Brain pericyte (primary cell): ENCODE data around the gene BPNT1.
A peak's percentile ranks its signal among the peaks of the same experiment; 100 is the strongest.
"Not testable (repeated sequence)": the region's sequence is repeated elsewhere in the genome, so short reads cannot be mapped to it uniquely, and the experiment has no call there.

ENCODE experiments used
- DNase-seq: peaks from one replicate; pipeline ENCODE4 v3.0.0-alpha.2; 2012; ENCODE audit warnings: low read depth, low spot score

BPNT1 gene

DNA sequence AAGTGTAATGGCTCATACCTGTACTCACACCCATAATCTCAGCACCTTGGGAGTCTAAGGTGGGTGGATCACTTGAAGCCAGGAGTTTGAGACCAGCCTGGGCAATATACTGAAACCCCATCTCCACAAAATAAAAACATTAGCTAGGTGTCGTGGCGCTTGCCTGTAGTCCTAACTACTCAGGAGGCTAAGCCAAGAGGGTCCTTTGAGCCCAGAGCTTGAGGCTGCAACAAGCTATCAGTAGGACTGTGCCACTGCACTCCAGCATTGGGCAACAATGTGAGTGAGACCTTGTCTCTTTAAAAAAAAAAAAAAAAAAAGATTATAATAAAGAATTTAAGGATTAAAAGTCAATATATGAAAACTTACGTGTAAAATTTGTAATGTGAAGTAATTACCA is 11.7 kb downstream of the BPNT1 start:
- no peak for DNase-seq

DNA sequence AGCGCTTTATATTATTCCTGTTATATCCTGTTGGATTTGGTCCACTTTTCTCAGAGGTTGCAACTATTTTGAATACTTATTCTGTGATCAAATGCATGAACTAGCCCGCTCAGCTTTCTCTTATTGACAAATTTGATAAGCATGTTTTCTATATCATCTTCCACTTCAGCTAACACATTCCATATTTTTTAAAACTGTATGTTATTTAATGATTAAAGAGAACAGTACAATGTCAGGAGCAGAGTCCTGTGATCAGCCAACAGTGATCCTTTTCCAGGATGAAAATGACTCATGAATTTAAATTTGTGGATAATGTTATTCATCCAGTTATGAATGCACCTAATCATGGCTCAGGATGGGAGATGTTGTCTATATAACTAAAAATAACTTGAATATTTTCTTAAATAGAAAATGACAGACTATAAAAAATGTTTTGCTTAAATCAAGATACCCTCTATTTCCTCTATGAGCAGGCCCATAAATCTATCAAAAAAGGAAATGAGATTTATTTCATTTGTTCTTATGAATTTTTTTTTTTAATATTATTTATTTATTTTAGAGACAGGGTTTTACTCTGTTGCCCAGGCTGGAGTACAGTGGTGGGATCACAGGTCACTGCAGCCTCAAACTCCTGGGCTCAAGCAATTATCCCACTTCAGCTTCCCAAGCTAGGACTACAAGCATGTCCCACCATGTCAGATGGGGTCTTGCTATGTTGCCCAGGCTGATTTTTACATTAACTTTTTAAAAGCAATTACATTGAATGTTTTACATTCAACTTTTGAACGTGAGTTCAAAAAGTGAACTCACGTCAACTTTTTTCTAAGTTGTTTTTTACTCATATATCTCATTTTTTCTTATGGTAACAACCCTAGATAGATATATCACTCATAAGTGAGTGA is 12.5 kb downstream of the BPNT1 start:
- no peak for DNase-seq

DNA sequence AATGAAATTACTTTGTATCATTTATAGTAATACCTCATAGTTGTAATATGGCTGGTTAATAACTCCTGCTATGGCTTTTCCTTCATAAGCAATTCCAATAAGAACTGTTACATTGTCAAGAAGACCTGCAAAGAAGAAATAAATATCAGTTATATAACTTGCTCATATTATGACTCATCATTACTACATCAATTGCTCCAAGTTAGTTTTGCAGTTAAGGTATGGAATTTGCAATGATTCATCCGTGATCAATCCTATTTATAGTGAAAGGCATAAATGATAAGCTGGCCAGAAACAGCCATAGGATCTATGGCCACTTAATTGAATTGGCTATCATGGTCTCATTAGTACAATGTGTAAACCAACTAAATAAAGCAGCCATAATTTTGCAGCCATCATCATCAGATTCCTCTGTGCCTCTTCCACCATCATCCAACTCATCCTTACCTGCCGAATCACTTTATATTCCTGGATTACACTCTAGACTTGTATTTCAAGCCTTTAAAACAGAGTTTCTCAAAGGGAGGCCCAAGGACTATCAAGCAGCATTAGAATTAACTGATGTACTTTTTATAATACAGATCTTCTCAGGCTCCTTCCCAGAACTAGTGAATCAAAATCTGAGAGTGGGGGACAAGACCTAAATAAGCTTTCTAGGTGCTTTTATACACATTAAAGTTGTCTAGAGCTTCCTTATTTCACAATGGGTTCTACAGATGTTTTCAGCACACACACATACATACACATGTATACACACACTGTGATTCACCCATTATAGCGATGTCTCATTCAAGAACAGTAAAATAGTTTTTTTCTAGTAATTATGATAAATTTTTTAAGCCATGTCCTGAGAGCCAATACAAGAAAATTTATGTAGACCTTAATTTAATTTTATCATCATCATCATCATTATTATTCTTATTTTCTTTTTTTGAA is 22.1 kb downstream of the BPNT1 start:
- DNase-seq: no peak

- DNase-seq: no peak
Measured at GRCh38 chr1:220062629-220063028, 27.0 kb downstream of the BPNT1 start.

GRCh38 chr1:220060876-220061275 is 28.7 kb downstream of the BPNT1 start:
- DNase-seq: no peak

DNA sequence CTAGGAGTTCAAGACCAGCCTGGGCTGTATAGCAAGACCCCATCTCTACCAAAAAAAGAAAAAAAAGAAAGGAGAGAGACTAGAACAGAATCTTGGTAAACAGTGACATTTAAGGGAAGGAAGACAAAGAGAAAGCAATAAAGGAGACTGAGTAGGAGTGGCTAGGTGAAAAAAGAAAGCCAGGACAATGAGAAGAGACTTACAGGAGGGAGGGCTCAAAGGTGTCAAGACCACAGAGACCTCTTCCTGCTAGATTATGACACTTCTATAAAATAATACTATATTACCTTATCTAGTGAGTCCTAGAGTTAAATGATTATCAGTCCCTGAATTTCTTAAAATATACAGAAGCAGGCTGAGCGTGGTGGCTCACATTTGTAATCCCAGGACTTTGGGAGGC is 33.2 kb downstream of the BPNT1 start:
- DNase-seq: no peak

DNA sequence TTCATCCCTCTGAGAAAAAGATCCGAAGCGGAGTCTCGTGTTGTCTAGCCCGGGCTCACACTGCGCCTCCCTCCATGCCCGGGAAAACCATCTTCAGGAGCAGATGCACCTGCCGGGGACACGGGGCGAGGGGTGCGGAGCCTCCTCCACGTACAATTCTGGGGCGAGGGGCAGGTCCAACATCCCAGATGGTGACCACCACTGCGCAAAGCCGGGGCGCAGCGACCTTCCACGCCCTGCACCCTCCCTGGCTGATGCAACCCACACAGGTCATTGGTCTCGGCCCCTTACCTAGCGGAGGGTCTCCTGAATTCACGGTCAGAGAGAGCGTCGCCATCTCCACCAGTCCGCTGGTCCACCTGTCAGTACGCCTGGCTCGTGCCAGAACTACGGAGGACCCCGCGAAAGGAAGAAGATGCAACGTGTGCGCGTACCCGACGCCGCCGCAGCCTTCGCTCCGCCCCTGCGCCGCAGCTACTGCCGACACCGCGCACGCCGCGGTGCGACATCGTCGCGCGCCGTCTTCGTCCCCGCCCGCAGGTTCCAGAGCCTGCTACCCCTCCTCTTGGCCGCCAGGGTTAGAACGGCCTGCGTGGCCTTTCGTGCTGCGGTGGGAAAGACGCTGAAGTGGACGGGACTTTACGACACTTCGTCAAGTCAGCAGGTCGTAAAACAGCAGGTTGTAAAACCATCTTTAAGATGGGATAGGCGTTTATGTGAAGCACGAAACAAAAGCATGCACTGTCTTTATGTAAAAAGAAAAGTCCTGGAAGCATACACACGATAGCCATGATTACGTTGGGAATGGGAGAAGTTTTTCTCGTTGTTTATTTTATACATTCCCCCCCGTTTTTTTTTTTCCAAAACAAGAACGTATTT is 43.3 kb downstream of the BPNT1 start, which contains the start of gene EPRS1:
TSS of gene EPRS1 (minus strand) at position 454 of the 879 bp plus-strand sequence. CDS start at position 337, 117 bp downstream.
- peak; percentile 92 for DNase-seq

DNA sequence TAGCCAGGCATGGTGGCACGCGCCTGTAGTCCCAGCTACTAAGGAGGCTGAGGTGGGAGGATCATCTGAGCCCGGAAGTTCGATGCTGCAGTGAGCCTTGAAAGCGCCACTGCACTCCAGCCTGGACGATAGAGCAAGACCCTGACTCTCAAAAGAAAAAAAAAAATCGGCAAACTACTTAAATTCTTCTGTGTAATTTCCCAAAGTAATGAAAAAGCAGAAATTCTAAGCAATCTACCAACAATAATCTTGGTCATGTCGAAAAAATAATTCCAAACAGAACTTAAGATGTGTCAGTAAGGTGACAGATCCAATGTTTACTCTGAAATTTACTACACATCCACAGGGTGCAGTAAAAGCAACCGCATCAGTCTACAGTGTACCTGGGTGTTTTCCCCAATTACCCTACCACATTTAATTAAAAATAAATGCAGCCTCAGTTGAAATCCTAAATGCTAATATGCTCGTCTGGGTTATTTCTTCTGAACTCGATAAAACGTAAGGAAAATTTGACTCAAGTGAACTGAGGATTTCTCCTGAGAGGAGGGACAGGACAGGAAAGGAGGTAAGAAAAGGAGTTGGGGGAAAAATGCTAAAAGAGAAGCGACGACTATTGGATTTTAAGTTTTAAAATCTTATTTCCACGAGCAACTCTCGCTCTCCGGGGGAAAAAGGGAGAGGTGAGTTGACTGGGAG is 44.1 kb downstream of the BPNT1 start:
- no peak for DNase-seq

DNA sequence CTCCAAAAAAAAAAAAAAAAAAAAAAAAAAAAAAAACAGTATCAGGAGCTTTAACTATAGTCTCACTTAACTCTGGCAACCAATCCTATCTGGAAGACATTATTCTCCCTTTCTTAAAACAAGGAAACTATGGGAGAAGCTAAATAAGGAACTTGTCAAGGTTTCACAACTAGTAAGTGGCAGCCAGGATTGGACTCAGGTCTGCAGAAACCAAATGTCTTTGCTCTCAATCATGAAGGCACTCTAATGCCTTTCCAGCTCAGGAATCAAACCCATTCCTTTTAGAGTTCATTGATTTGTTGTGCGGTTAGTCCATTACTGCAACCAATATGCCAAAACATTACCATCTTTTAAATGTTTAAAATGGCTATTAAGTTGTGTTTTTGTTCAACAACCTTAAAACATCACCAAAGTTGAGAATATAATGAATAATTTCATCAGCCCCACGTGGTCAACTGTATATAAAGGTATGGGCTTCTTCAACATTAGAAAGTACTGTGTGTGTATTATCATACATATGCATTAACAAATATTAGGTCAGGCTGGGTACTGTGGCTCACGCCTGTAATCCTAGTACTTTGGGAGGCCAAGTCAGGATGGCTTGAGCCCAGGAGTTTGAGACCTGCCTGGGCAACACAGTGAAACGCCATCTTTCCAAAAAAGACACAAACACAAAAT is 44.8 kb downstream of the BPNT1 start:
- DNase-seq: no peak

DNA sequence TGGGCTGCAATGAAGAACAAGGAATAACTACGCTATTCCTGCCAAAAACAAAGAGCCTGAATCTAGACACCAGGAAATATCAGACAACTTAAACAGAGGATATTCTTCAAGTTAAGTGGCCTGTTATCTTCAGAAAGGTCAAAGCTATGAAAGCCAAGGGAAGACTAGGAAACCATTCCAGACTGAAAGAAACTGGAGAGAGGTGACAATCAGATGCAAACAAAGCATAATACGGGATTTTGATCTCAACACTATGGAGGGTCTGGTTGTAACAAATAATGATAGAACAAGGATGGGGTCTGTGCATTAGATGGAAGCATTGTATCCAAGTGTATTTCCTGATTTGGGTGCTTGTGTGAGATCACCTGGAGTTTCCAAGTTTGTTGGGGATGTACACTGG is 45.9 kb downstream of the BPNT1 start:
- no peak for DNase-seq

GRCh38 chr1:220040028-220040596 is 49.5 kb downstream of the BPNT1 start:
- no peak for DNase-seq

GRCh38 chr1:220038640-220039039 is 50.9 kb downstream of the BPNT1 start:
- DNase-seq: no peak

- DNase-seq: not testable (repeated sequence)
Measured at GRCh38 chr1:220037810-220038209, 51.8 kb downstream of the BPNT1 start.

DNA sequence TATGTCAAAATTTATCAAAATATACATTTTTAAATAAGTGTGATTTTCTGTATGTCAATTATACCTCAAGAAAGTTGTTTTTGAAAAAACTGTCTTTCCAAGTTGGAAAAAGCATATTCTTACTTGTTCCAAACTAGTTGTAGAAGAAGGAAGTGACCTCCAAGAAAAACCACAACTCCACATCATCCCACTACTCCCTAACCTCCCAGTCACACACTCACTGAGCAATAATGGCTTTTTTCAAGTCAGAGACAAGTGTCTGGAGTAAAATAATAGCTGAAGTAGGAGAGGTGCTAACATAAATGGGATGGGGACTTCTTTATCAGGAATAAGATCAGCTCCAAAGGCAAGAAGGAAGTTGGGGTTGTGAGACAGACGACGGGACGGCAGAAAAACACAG is 56.7 kb downstream of the BPNT1 start:
- no peak for DNase-seq

GRCh38 chr1:220031287-220031686 is 58.3 kb downstream of the BPNT1 start:
- no peak for DNase-seq

DNA sequence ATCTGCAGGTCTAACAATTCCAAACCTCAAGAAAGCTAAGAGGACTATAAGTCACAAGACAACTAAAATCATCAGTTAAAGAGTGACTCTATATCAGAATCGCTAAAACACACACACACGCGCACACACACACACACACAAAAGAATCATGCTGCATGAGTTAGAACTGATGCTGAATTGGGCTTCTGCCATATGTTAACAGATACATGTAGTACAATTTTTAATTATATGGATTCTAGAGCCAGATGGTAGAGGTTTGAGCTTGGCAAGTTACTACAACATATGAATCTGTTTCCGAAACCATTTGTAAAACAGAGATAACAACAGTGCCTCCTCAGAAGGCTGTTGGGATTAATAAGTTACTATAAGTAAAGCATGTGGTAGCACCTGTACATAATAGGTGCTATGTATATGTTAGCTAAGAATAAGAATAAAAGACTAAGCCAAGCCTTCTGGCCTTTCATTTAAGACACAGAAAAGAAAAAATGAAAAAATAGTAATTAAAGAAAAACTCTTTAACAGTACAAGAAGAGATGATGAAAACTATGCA is 61.2 kb downstream of the BPNT1 start:
- no peak for DNase-seq

GRCh38 chr1:220019071-220019470 is 70.5 kb downstream of the BPNT1 start:
- no peak for DNase-seq

GRCh38 chr1:220013497-220013896 is 76.1 kb downstream of the BPNT1 start:
- DNase-seq: no peak

DNA sequence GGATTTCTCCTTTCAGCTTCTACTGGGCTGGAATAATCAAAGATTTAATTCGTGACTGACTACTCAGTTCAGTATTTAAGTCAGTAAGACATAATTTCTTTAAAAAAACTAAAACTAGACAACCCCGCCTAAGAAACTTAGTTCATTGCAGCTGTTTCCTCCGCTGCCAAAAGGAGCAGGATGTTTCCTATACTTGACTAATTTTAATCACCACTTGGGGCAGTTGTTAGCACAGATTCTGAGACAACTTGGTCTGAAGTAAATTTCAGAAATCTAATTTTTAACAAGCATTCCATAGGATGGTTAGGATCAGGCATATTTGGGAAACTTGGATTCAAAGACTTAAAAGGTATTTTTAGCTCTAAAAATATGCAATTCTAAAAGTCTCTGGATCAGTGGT is 77.3 kb downstream of the BPNT1 start:
- no peak for DNase-seq

DNA sequence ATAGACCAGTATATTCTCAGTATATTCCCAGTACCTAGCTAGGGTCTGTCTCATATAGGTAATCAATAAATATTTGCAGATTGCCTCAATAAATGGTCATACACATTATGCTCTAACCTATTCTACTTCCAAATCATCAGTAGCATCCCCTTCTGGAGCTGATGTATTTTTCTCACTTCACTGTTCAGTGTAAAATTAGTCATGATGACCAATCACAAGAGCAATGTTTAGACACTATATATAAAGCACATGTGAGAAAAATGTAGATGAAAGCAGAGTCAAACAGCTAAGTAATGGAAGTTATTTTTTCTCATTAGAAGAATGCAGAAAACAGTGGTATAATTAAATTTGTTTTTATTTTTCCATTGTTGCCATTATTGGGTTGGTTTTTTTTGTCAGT is 78.0 kb downstream of the BPNT1 start:
- DNase-seq: no peak
